ENCODE measurements around the gene CA4. TPM values are rescaled to one million over a fixed set of nuclear protein-coding genes. Genes with fewer than 3 reads are reported as not detected.
A peak's percentile ranks its signal among the peaks of the same experiment; 100 is the strongest.

CA4 gene
- total RNA-seq, 1 donor from 2014 or later = 0.26 TPM

GRCh38 chr17:60154616-60155426, 5.0 kb downstream of the CA4 start:
- DNase-seq (ENCODE audit: low read depth, low spot score) = no peak

GRCh38 chr17:60155427-60155814, 5.6 kb downstream of the CA4 start:
- TF ChIP-seq CTCF (conservative IDR thresholded peaks at IDR 0.05) = no peak
- no peak for DNase-seq (ENCODE audit: low read depth, low spot score)
- Mint-ChIP-seq H3K4me1 (peaks cover 11% of the 10 kb centered on the region), H3K4me3 (no peak overlapping the region), H3K36me3 (ENCODE audit: low read depth) (no peaks in the 10 kb centered on the region), H3K27me3 (ENCODE audit: low read depth) (peaks cover 65% of the 10 kb centered on the region), H3K27ac (ENCODE audit: unreplicated experiment) (peak overlapping the region; percentile 1), H3K9me3 (no peaks in the 10 kb centered on the region)

More at GRCh38 chr17:60154616-60155426, 5.0 kb downstream of the CA4 start:
- H3K27me3 Mint-ChIP-seq (ENCODE audit: low read depth) = peaks cover 65% of the 10 kb centered on the region
- no peaks in the 10 kb centered on the region for H3K36me3 Mint-ChIP-seq (ENCODE audit: low read depth)
- H3K27ac Mint-ChIP-seq (ENCODE audit: unreplicated experiment) = no peak overlapping the region
- H3K9me3 Mint-ChIP-seq = no peaks in the 10 kb centered on the region
- H3K4me1 Mint-ChIP-seq = peaks cover 8% of the 10 kb centered on the region
- no peak for TF ChIP-seq CTCF (conservative IDR thresholded peaks at IDR 0.05)
- no peak overlapping the region for H3K4me3 Mint-ChIP-seq

GRCh38 chr17:60155815-60156214, 6.0 kb downstream of the CA4 start:
- no peak for DNase-seq (ENCODE audit: low read depth, low spot score)
- no peak overlapping the region for H3K4me3 Mint-ChIP-seq
- no peak overlapping the region for H3K27ac Mint-ChIP-seq (ENCODE audit: unreplicated experiment)
- no peaks in the 10 kb centered on the region for H3K36me3 Mint-ChIP-seq (ENCODE audit: low read depth)
- no peak for TF ChIP-seq CTCF (conservative IDR thresholded peaks at IDR 0.05)
- peaks cover 62% of the 10 kb centered on the region for H3K27me3 Mint-ChIP-seq (ENCODE audit: low read depth)
- peaks cover 12% of the 10 kb centered on the region for H3K4me1 Mint-ChIP-seq
- H3K9me3 Mint-ChIP-seq = no peaks in the 10 kb centered on the region

- H3K4me1 Mint-ChIP-seq = peaks cover 19% of the 10 kb centered on the region
- H3K9me3 Mint-ChIP-seq = no peaks in the 10 kb centered on the region
- no peaks in the 10 kb centered on the region for H3K36me3 Mint-ChIP-seq (ENCODE audit: low read depth)
- H3K4me3 Mint-ChIP-seq = no peak overlapping the region
- H3K27ac Mint-ChIP-seq (ENCODE audit: unreplicated experiment) = no peak overlapping the region
- peaks cover 53% of the 10 kb centered on the region for H3K27me3 Mint-ChIP-seq (ENCODE audit: low read depth)
- no peak for DNase-seq (ENCODE audit: low read depth, low spot score)
- no peak for TF ChIP-seq CTCF (conservative IDR thresholded peaks at IDR 0.05)
Observed at GRCh38 chr17:60156746-60157145, 7.0 kb downstream of the CA4 start.

GRCh38 chr17:60157487-60158040, 7.8 kb downstream of the CA4 start:
- no peak for DNase-seq (ENCODE audit: low read depth, low spot score)
- Mint-ChIP-seq H3K4me3 (no peak overlapping the region), H3K27ac (ENCODE audit: unreplicated experiment) (no peak overlapping the region), H3K36me3 (ENCODE audit: low read depth) (no peaks in the 10 kb centered on the region), H3K4me1 (peaks cover 25% of the 10 kb centered on the region), H3K27me3 (ENCODE audit: low read depth) (peaks cover 44% of the 10 kb centered on the region), H3K9me3 (no peaks in the 10 kb centered on the region)
- TF ChIP-seq CTCF (conservative IDR thresholded peaks at IDR 0.05) = no peak
